ENCODE data around the gene OR2A2.
A peak's percentile ranks its signal among the peaks of the same experiment; 100 is the strongest.
"Not testable (repeated sequence)": the region's sequence is repeated elsewhere in the genome, so short reads cannot be mapped to it uniquely, and the experiment has no call there.

The OR2A2 gene

GRCh38 chr7:144109283-144109682 lies at the start of gene OR2A2:
Gene OR2A2 (plus strand): TSS chr7:144109583. CDS start chr7:144109583, 0 bp downstream.
- DNase-seq = no peak

- DNase-seq = no peak
These were observed 45.7 kb upstream of the OR2A2 start for GRCh38 chr7:144063710-144064109.

GRCh38 chr7:144069511-144069910 lies 39.9 kb upstream of the OR2A2 start, which contains the start of gene OR2A25:
Gene OR2A25 (plus strand): TSS chr7:144069811. CDS start chr7:144074220, 4,409 bp downstream.
- no peak for DNase-seq

- no peak for DNase-seq
These were observed 39.4 kb upstream of the OR2A2 start for GRCh38 chr7:144069953-144070352.

- DNase-seq = no peak
These were observed 35.0 kb upstream of the OR2A2 start for GRCh38 chr7:144074374-144074773.

- DNase-seq = no peak
These were observed 23.4 kb upstream of the OR2A2 start, which contains the start of gene OR2A12 for GRCh38 chr7:144085978-144086377. Gene OR2A12 (plus strand): TSS chr7:144086278. CDS start chr7:144095108, 8,830 bp downstream.

GRCh38 chr7:144086730-144087129 lies 22.7 kb upstream of the OR2A2 start:
- no peak for DNase-seq

- no peak for DNase-seq
These were observed 22.2 kb upstream of the OR2A2 start for GRCh38 chr7:144087230-144087629.

- DNase-seq = no peak
These were observed 18.7 kb upstream of the OR2A2 start for GRCh38 chr7:144090667-144091066.

GRCh38 chr7:144098776-144099175 lies 10.6 kb upstream of the OR2A2 start:
- no peak for DNase-seq

GRCh38 chr7:144100607-144101006 lies 8.8 kb upstream of the OR2A2 start:
- DNase-seq = no peak

- DNase-seq = no peak
These were observed 7.3 kb upstream of the OR2A2 start for GRCh38 chr7:144102041-144102440.

- DNase-seq = no peak
These were observed 4.2 kb upstream of the OR2A2 start for GRCh38 chr7:144105211-144105610.

- no peak for DNase-seq
These were observed 889 bp downstream of the OR2A2 start for GRCh38 chr7:144110272-144110671.

GRCh38 chr7:144113651-144114050 lies 4.3 kb downstream of the OR2A2 start:
- DNase-seq = no peak

- DNase-seq = no peak
These were observed 9.0 kb downstream of the OR2A2 start for GRCh38 chr7:144118341-144118740.

GRCh38 chr7:144122876-144123275 lies 13.5 kb downstream of the OR2A2 start, which contains the start of gene OR2A14:
Gene OR2A14 (plus strand): TSS chr7:144123176. CDS start chr7:144129113, 5,937 bp downstream.
- no peak for DNase-seq

GRCh38 chr7:144127714-144128334 lies 18.4 kb downstream of the OR2A2 start:
- peak; percentile 82 for DNase-seq

- not testable (repeated sequence) for DNase-seq
These were observed 20.2 kb downstream of the OR2A2 start for GRCh38 chr7:144129601-144130000.

- no peak for DNase-seq
These were observed 21.3 kb downstream of the OR2A2 start for GRCh38 chr7:144130730-144131129.

- DNase-seq = no peak
These were observed 22.9 kb downstream of the OR2A2 start for GRCh38 chr7:144132262-144132661.

- no peak for DNase-seq
These were observed 23.9 kb downstream of the OR2A2 start for GRCh38 chr7:144133307-144133706.

- no peak for DNase-seq
These were observed 24.7 kb downstream of the OR2A2 start for GRCh38 chr7:144134116-144134515.

- no peak for DNase-seq
These were observed 28.1 kb downstream of the OR2A2 start for GRCh38 chr7:144137501-144137900.

- no peak for DNase-seq
These were observed 32.8 kb downstream of the OR2A2 start for GRCh38 chr7:144142187-144142586.

Measured in CD4-positive, alpha-beta T cell treated with Interleukin-4 for 1 hour (primary cell).